Lower leg skin (tissue), 4 donors: ENCODE data around the gene EXOC6. TPM values are rescaled to one million over a fixed set of nuclear protein-coding genes. Genes with fewer than 3 reads are reported as not detected.

Source experiments
- DNase-seq, 2 donors: peaks; one replicate each; pipeline ENCODE4 v3.0.0-alpha.2; 2019; ENCODE audit warnings: low spot score in 2 of 2
- H3K4me3 ChIP-seq: fragments of 200-600 bp; sonication (generic); 2 replicates; pipeline ENCODE4 v1.5.1; 2017; ENCODE audit warnings: mild to moderate bottlenecking, low read depth; ENCODE audit not compliant: poor library complexity, severe bottlenecking
- CTCF ChIP-seq, 3 donors: fragments of 450-650 bp; IDR thresholded peaks; one replicate each; pipeline ENCODE4 v1.5.1; 2016; ENCODE audit warnings: antibody characterized with exemption in 3 of 3, mild to moderate bottlenecking in 3 of 3, moderate library complexity in 2 of 3
- POLR2A ChIP-seq, 2 donors: fragments of 450-650 bp; IDR thresholded peaks; one replicate each; pipeline ENCODE4 v1.6.1; 2016 to 2017; ENCODE audit warnings: antibody characterized with exemption in 2 of 2, mild to moderate bottlenecking in 1 of 2, moderate library complexity in 1 of 2
- WGBS, 2 donors: methylation state at CpG; one replicate each; pipeline ENCODE4 v1.1.5; 2018; 5-methylcytosine and 5-hydroxymethylcytosine counted together
- intact Hi-C: fragments of 100-400 bp; cut with DNase I; formaldehyde crosslinking; loops from one replicate; pipeline ENCODE4 v1.15.0; 2023; ENCODE audit warnings: low total_unique reads
- total RNA-seq, 4 donors: library from RNA; depleted of rRNA; stranded (reverse); fragments of >200 nt; gene quantifications; one replicate each; pipeline ENCODE4 v1.1.0, GENCODE V29; 2016

Gene EXOC6
- total RNA-seq, 4 donors from 2014 or later = 5.2 to 8.4 (median 6.0) TPM

GRCh38 chr10:93071674-93072224 is 223.4 kb downstream of the EXOC6 start:
- DNase-seq = peak in 1 of 2 donors; percentile 82
- H3K4me3 ChIP-seq = no peak overlapping the region
- whole genome bisulfite sequencing, 2 donors = 8% methylated on average over 32 to 35 of the region's 37 CpGs
- TF ChIP-seq CTCF (IDR thresholded peaks at IDR 0.05) = no peak
- TF ChIP-seq POLR2A (IDR thresholded peaks at IDR 0.05) = no peak
- intact Hi-C loops = no loop called here

- DNase-seq = peak in 1 of 2 donors; percentile 78
- H3K4me3 ChIP-seq = no peak overlapping the region
- WGBS, 2 donors = 2 to 3% methylated on average over 22 to 24 of the region's 27 CpGs
- intact Hi-C loops = no loop called here
- TF ChIP-seq POLR2A (IDR thresholded peaks at IDR 0.05) (no peak), CTCF (IDR thresholded peaks at IDR 0.05) (no peak)
Measured at GRCh38 chr10:93072225-93072712, 223.9 kb downstream of the EXOC6 start.

- peak in 1 of 2 donors; percentile 80 for DNase-seq
Measured at GRCh38 chr10:93072713-93073538, 224.6 kb downstream of the EXOC6 start.

GRCh38 chr10:93073539-93074146 is 225.3 kb downstream of the EXOC6 start, which contains the start of gene CYP26A1:
Gene CYP26A1, plus strand, starts transcription at chr10:93073893. Its CDS starts 42 bp downstream, at chr10:93073935.
- H3K4me3 ChIP-seq = no peak within 1 kb of the TSS
- 0 to 1% methylated on average over 23 to 27 of the region's 52 CpGs for WGBS, 2 donors
- intact Hi-C loops = no loop called here
- DNase-seq = peak in 1 of 2 donors; percentile 63
- TF ChIP-seq CTCF (IDR thresholded peaks at IDR 0.05) (no peak), POLR2A (IDR thresholded peaks at IDR 0.05) (no peak)

More at GRCh38 chr10:93072713-93073538, 224.6 kb downstream of the EXOC6 start:
- 1 to 4% methylated on average over 22 to 26 of the region's 34 CpGs for WGBS, 2 donors
- no peak for TF ChIP-seq CTCF (IDR thresholded peaks at IDR 0.05)
- TF ChIP-seq POLR2A (IDR thresholded peaks at IDR 0.05) = no peak
- H3K4me3 ChIP-seq = no peak overlapping the region
- intact Hi-C loops = no loop called here

- TF ChIP-seq POLR2A (IDR thresholded peaks at IDR 0.05) (no peak), CTCF (IDR thresholded peaks at IDR 0.05) (no peak)
- peak in 1 of 2 donors; percentile 76 for DNase-seq
- 1 to 8% methylated on average over 7 to 25 of the region's 40 CpGs for WGBS, 2 donors
- intact Hi-C loops = no loop called here
- no peak overlapping the region for H3K4me3 ChIP-seq
Measured at GRCh38 chr10:93074147-93074596, 225.9 kb downstream of the EXOC6 start.
